ENCODE data around the gene ADAMTSL4. TPM values are rescaled to one million over a fixed set of nuclear protein-coding genes. Genes with fewer than 3 reads are reported as not detected.

Gene ADAMTSL4
- total and polyA plus RNA-seq, 4 donors, result 5.6 to 12.2 (median 11.5) TPM

GRCh38 chr1:150529017-150529416 is 20.2 kb upstream of the ADAMTSL4 start:
- WGBS, result 37% methylated on average over 4 of the region's 4 CpGs
- H3K4me3 ChIP-seq (ENCODE audit: low read depth in 1 of 3, low read length in 3 of 3), result no peak overlapping the region
- no peak overlapping the region for H3K9ac ChIP-seq (ENCODE audit: low read depth in 1 of 2, low read length in 2 of 2)
- H3K4me1 ChIP-seq (ENCODE audit: control insufficient read depth in 4 of 4, insufficient read depth in 4 of 4, low read length in 3 of 4), result peaks cover 2 to 12% (median 9%) of the 10 kb centered on the region in 4 donors
- TF ChIP-seq FOXA2 (IDR thresholded peaks at IDR 0.05), result no peak
- TF ChIP-seq HNF4A (conservative IDR thresholded peaks at IDR 0.05), result no peak
- TF ChIP-seq GABPA (IDR thresholded peaks at IDR 0.05 in 1 of 2, conservative IDR thresholded peaks at IDR 0.05 in 1 of 2), result no peak
- no peak for TF ChIP-seq RXRA (IDR thresholded peaks at IDR 0.05)
- TF ChIP-seq RAD21 (IDR thresholded peaks at IDR 0.05), result no peak
- TF ChIP-seq YY1 (IDR thresholded peaks at IDR 0.05), result no peak
- TF ChIP-seq SP1 (IDR thresholded peaks at IDR 0.05), result peak; percentile 20
- H3K36me3 ChIP-seq (ENCODE audit: control insufficient read depth in 4 of 4, insufficient read depth in 3 of 4, low read depth in 1 of 4, low read length in 3 of 4), result no peaks in the 10 kb centered on the region
- H3K9me3 ChIP-seq (ENCODE audit: control insufficient read depth in 4 of 4, low read length in 3 of 4), result no peaks in the 10 kb centered on the region
- no peak overlapping the region for H3K27ac ChIP-seq (ENCODE audit: low read depth in 1 of 2, low read length in 2 of 2)
- no peak for DNase-seq (ENCODE audit: low spot score)
- H3K27me3 ChIP-seq (ENCODE audit: control insufficient read depth in 4 of 4, insufficient read depth in 4 of 4, low read length in 3 of 4), result no peaks in the 10 kb centered on the region

- Histone ChIP-seq H3K9ac (ENCODE audit: low read depth in 1 of 2, low read length in 2 of 2) (no peak overlapping the region), H3K27me3 (ENCODE audit: control insufficient read depth in 4 of 4, insufficient read depth in 4 of 4, low read length in 3 of 4) (no peaks in the 10 kb centered on the region), H3K36me3 (ENCODE audit: control insufficient read depth in 4 of 4, insufficient read depth in 3 of 4, low read depth in 1 of 4, low read length in 3 of 4) (no peaks in the 10 kb centered on the region), H3K4me3 (ENCODE audit: low read depth in 1 of 3, low read length in 3 of 3) (no peak overlapping the region), H3K27ac (ENCODE audit: low read depth in 1 of 2, low read length in 2 of 2) (no peak overlapping the region), H3K4me1 (ENCODE audit: control insufficient read depth in 4 of 4, insufficient read depth in 4 of 4, low read length in 3 of 4) (peaks cover 2 to 12% (median 9%) of the 10 kb centered on the region in 4 donors), H3K9me3 (ENCODE audit: control insufficient read depth in 4 of 4, low read length in 3 of 4) (no peaks in the 10 kb centered on the region)
- 97% methylated on average over 14 of the region's 14 CpGs for WGBS
- no peak for TF ChIP-seq GABPA (IDR thresholded peaks at IDR 0.05 in 1 of 2, conservative IDR thresholded peaks at IDR 0.05 in 1 of 2)
- TF ChIP-seq ZBTB33 (IDR thresholded peaks at IDR 0.05), result no peak
- no peak for TF ChIP-seq NR2F2 (IDR thresholded peaks at IDR 0.05)
- no peak for TF ChIP-seq EGR1 (IDR thresholded peaks at IDR 0.05; ENCODE audit: low read depth in 2 of 2)
- TF ChIP-seq SP1 (IDR thresholded peaks at IDR 0.05), result no peak
- no peak for TF ChIP-seq YY1 (IDR thresholded peaks at IDR 0.05)
- no peak for TF ChIP-seq RXRA (IDR thresholded peaks at IDR 0.05)
- no peak for TF ChIP-seq RAD21 (IDR thresholded peaks at IDR 0.05)
- no peak for TF ChIP-seq FOXA2 (IDR thresholded peaks at IDR 0.05)
- TF ChIP-seq HNF4A (conservative IDR thresholded peaks at IDR 0.05), result no peak
- no peak for TF ChIP-seq REST (IDR thresholded peaks at IDR 0.05)
- no peak for TF ChIP-seq HNF4G (IDR thresholded peaks at IDR 0.05)
- no peak for TF ChIP-seq FOXA1 (IDR thresholded peaks at IDR 0.05)
- no peak for TF ChIP-seq CTCF (IDR thresholded peaks at IDR 0.05; ENCODE audit: low read depth, low read length, missing input control)
- no peak for TF ChIP-seq TAF1 (conservative IDR thresholded peaks at IDR 0.05)
- TF ChIP-seq ATF3 (IDR thresholded peaks at IDR 0.05), result no peak
- TF ChIP-seq JUND (IDR thresholded peaks at IDR 0.05), result no peak
- TF ChIP-seq MAX (IDR thresholded peaks at IDR 0.05), result no peak
- DNase-seq (ENCODE audit: low spot score), result no peak
These were observed 18.6 kb upstream of the ADAMTSL4 start for GRCh38 chr1:150530491-150531159.

Measured in liver (tissue), 9 donors.